Mesothelial cell of epicardium (in vitro differentiated cells): Measurements from ENCODE around the gene CCR5AS.

Experiments
- DNase-seq, 2 experiments: peaks; one replicate each; pipeline ENCODE4 v3.0.0; 2021; ENCODE audit warnings: low spot score in 2 of 2; ENCODE audit not compliant: unreplicated experiment in 2 of 2
- H3K27ac Mint-ChIP-seq: 2 replicates; pipeline ENCODE4 v1.8.0; 2021; ENCODE audit warnings: mixed read lengths
- H3K27me3 Mint-ChIP-seq: 2 replicates; pipeline ENCODE4 v1.8.0; 2021; ENCODE audit warnings: low read depth, mixed read lengths
- H3K36me3 Mint-ChIP-seq: 2 replicates; pipeline ENCODE4 v1.8.0; 2021; ENCODE audit warnings: mixed read lengths
- H3K4me1 Mint-ChIP-seq: 2 replicates; pipeline ENCODE4 v1.8.0; 2021; ENCODE audit warnings: mixed read lengths
- H3K4me3 Mint-ChIP-seq: 2 replicates; pipeline ENCODE4 v1.8.0; 2021; ENCODE audit warnings: mild to moderate bottlenecking, moderate library complexity, mixed read lengths
- H3K9me3 Mint-ChIP-seq: 2 replicates; pipeline ENCODE4 v1.8.0; 2021; ENCODE audit warnings: mixed read lengths
- CTCF ChIP-seq: fragments of 200-600 bp; sonication (generic); IDR thresholded peaks from one replicate; pipeline ENCODE4 v1.5.0; 2021; ENCODE audit warnings: antibody characterized with exemption; ENCODE audit not compliant: unreplicated experiment

The CCR5AS gene

DNA sequence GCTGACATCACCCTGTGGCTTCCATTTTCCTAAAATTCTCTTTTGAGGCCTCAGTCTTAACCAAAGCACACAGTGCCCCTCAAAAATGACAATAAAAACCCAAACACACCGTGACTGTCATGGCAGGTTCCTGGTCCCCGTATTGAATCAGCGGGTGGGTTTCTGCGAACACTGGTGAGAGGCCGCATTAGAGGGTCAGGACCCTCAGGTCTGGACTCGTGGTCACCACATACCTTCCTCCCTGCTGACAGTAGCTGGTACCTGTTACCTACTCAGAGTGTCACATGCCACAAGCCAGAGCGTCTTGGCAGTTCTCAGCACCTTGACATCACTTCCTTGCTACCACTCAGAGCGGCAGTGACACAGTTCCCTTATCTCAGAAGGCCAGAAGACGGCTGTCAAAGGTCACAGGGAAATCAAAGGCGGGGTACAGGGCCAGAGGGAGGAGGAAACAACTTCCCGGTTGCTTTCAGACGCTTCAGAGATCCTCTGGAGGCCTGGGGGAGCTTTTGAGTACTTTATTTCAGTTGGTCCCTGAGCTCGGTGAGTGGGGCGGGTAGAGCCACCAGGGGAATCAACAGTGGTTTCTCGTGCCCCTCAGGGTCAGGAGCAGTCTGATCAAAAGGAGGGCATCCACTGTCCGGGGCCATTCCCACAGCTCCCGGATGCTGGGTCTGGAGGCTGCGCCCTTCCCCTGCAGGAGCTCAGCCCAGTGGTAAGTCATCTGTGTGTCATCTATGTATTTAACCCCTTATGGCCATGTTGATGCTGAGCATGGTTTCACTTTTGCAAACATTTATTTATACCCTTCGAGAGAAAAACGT is at the start of gene CCR5AS, which contains the start of gene CCRL2:
CCR5AS (minus strand) TSS at position 279 of the 824 bp plus-strand sequence.
CCRL2 (plus strand) TSS at position 472 of the 824 bp plus-strand sequence. CDS start 821 bp downstream, outside the sequence.
- peaks cover 6% of the 10 kb centered on the region for H3K4me1 Mint-ChIP-seq
- no peak within 1 kb of the TSS for H3K27ac Mint-ChIP-seq
- peaks cover 5% of the 10 kb centered on the region for H3K9me3 Mint-ChIP-seq
- H3K4me3 Mint-ChIP-seq, result no peak within 1 kb of the TSS
- DNase-seq, result no peak
- no peak for TF ChIP-seq CTCF
- H3K36me3 Mint-ChIP-seq, result no peaks in the 10 kb centered on the region
- peaks cover 70% of the 10 kb centered on the region for H3K27me3 Mint-ChIP-seq

DNA sequence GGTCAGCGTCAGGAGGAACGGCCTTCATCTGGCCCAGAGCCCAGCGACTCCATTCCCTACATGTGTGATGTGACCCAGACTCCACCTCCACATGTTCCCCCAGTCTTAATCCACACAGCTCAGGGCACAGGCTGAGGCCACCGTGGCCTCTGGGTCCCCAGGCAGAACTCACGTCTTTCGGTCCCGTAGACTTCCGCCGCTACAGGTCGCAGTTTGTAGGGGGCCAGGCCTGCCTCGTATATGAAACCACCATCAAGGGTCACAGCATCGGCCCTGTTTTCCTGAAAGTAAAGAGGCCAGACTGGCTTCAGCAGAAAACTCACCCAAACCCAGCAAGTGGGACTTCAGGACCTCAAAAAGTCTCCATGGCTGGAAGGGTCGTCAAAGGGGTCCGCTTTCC is 49.3 kb upstream of the CCR5AS start:
- DNase-seq, result no peak
- no peak for TF ChIP-seq CTCF

DNA sequence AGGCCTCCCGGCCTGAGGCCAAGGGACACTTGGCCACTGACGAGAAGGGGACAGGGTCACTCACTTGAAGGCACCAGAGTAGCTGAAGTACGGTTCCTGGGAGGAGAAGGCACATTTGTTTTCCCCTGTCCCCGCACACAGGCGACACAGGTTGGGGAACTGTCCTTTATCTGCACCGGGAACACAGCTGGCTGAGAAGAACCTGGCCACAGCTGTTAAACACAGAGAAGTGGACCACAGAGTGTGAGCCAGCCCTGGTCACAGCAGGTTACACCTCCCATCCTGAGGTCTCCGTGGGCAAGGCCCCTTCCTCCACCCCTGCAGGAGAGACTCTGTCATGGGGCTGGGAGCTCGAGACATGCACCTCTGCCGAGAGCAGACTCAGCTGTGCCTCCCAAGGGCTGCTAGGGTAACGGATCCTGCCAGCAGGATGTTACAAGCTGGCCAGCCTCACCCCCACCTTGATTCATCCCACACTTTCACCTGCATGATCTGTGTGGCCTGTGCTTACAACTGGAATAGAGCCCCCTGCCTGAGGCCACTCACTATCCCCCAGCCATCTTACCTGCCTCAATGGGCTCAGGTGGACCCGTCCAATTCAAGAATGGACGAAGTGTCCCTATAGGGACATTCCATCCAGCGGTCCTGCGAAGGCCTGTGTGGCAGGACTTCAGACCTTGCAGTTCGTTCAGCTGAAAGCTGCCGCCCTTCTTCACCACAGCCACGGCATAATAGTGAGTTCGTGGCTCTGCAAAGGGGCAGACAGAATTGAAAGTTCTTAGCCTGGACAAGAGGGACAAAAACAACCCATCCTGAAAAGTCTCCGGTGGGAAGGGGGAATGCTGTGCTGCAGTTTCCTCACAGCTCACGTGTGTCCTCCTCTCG is 48.6 kb upstream of the CCR5AS start:
- DNase-seq, result no peak
- no peaks in the 10 kb centered on the region for H3K4me1 Mint-ChIP-seq
- H3K9me3 Mint-ChIP-seq, result peaks cover 4% of the 10 kb centered on the region
- H3K27ac Mint-ChIP-seq, result no peak overlapping the region
- H3K27me3 Mint-ChIP-seq, result peaks cover 39% of the 10 kb centered on the region
- H3K36me3 Mint-ChIP-seq, result no peaks in the 10 kb centered on the region
- no peak for TF ChIP-seq CTCF
- no peak overlapping the region for H3K4me3 Mint-ChIP-seq

More for the DNA sequence above, 49.3 kb upstream of the CCR5AS start:
- H3K9me3 Mint-ChIP-seq, result peaks cover 9% of the 10 kb centered on the region
- H3K36me3 Mint-ChIP-seq, result no peaks in the 10 kb centered on the region
- no peak overlapping the region for H3K4me3 Mint-ChIP-seq
- peaks cover 43% of the 10 kb centered on the region for H3K27me3 Mint-ChIP-seq
- H3K4me1 Mint-ChIP-seq, result no peaks in the 10 kb centered on the region
- H3K27ac Mint-ChIP-seq, result no peak overlapping the region

DNA sequence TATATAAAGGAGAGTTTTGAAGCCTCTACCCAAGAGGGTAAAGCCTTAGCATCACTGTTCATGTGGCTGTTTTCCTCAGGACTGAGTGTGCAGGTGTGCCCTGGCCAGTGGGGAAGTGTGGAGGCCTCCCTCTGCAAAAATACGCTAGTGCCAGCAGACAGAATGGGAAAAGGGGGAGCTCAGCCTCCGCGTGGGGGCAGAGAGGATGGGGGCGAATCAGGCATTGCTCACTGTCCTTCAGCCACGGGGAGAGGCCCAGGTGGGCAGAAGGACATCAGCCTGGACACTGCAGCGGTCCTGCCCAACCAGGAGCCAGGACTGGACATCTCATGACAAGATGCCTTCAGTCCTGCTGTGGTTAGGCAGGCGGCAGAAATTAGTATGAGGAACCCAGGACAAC is 47.7 kb upstream of the CCR5AS start:
- H3K9me3 Mint-ChIP-seq, result no peaks in the 10 kb centered on the region
- no peak for DNase-seq
- no peak overlapping the region for H3K27ac Mint-ChIP-seq
- H3K4me1 Mint-ChIP-seq, result no peaks in the 10 kb centered on the region
- no peaks in the 10 kb centered on the region for H3K36me3 Mint-ChIP-seq
- H3K4me3 Mint-ChIP-seq, result no peak overlapping the region
- peaks cover 34% of the 10 kb centered on the region for H3K27me3 Mint-ChIP-seq
- no peak for TF ChIP-seq CTCF

DNA sequence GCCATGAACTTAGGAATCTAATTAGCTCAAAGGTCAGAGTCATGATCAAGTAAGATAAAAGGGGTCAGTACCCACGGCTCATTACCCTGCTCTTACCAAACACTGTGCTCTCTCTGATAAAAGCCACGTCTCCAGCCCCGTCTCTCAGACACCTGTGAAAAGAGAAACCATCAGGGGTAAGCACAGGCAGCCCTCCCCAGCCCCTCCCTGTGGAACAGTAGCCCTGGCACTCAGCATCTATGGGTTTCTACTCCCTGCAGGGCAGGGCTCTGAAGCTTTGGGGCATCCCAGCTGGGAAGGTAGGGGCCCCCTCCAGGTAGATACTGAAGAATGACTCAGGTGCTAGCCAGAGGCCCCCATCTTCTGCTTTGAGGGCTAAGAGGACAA is 47.3 kb upstream of the CCR5AS start:
- Mint-ChIP-seq H3K27ac (no peak overlapping the region), H3K27me3 (peaks cover 30% of the 10 kb centered on the region), H3K4me1 (no peaks in the 10 kb centered on the region), H3K36me3 (no peaks in the 10 kb centered on the region), H3K9me3 (no peaks in the 10 kb centered on the region), H3K4me3 (no peak overlapping the region)
- DNase-seq, result no peak
- no peak for TF ChIP-seq CTCF
